ENCODE measurements around the gene STXBP1. TPM values are rescaled to one million over a fixed set of nuclear protein-coding genes. Genes with fewer than 3 reads are reported as not detected.
"Not testable (repeated sequence)": the region's sequence is repeated elsewhere in the genome, so short reads cannot be mapped to it uniquely, and the experiment has no call there.

Gene STXBP1
- total RNA-seq, 1 donor from 2014 or later: 10.8 TPM

DNA sequence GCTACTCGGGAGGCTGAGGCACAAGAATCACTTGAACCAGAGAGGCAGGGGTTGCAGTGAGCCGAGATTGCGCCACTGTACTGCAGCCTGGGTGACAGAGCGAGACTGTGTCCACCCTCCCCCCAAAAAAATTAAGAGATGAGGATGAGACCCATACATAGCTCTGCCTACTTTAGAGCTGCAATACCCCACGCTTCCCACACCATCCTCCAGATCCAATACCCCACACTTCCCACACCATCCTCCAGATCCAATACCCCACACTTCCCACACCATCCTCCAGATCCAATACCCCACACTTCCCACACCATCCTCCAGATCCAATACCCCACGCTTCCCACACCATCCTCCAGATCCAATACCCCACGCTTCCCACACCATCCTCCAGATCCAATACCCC lies 34.9 kb upstream of the STXBP1 start:
- not testable (repeated sequence) for DNase-seq (ENCODE audit: low read depth in 2 of 2)

DNA sequence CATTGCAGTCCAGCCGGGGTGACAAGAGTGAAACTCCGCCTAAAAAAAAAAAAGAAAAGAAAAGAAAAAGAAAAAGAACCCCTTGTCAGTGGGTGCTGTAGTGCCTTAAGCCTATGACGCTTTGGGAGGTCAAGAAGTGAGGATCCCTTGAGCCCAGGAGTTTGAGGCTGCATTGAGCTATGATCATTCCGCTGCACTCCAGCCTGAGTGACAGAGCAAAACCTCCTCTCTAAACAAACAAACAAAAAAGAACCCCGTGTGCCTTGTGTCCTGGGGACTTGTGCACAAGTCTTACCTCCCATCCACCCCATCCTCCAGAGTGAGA lies 33.5 kb upstream of the STXBP1 start:
- DNase-seq (ENCODE audit: low read depth in 2 of 2): no peak

DNA sequence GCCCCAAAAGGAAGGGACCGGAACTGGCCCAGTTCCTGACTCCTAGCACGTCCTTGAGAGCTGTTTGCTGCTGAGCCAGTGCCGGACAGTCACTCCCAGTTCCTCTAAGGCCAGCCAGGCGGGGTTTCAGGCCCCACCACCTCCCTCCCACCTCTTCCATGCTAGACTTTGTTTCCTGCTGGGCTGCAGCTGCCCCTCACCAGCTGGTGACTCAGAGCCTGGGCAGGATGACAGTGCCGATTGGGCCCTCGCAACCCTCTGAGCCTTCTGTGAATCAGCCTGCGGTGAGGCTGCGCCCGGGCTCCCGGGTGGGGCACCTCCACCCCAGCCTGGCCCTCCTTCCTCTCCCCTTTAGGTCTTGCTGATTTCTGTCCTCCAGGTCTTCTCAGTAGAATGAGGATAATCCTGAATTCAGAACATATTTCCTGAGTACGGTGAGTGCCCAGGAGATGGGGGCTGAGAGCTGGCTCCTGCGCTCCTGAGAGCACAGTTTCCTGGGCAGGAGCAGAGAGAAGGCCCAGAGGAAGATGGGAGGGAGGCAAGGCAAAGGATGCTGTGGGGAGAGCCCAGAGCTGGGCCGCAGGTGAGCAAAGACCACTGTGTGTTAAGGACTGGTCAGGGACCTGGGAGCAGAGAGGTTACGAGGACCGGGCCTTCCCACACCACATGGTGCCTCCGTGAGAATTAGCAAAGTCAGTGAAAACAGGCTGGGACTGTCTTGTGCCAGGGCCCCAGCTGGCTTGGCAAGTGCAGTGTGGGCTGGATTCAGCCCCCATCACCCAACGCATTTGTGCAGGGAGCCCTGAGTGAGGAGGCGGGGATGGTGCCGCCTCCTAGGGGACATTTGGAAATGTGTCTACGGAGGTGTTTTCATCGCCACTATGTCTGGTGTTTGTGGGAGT lies 32.9 kb upstream of the STXBP1 start:
- DNase-seq (ENCODE audit: low read depth in 2 of 2): peak; percentile 73 to 98

DNA sequence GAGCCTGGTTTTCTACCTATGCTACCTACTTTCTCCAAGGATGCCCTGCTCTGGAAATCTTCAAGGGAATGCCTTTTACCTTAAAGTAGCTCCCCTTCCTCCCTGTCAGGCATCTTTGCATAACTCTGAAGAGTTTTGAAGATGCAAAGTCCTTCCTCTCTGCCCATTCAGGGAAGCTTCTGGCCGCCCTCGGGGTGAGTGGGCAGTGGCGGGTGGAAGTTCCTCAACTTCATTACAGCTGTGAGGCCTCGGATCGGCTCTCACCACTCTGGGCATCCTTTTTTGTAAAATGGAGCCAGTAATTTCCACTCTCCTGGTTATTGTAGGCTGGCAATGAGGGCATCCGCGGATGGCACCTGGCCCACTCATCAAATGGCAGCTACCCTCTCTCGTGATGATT lies 31.7 kb upstream of the STXBP1 start:
- no peak for DNase-seq (ENCODE audit: low read depth in 2 of 2)

DNA sequence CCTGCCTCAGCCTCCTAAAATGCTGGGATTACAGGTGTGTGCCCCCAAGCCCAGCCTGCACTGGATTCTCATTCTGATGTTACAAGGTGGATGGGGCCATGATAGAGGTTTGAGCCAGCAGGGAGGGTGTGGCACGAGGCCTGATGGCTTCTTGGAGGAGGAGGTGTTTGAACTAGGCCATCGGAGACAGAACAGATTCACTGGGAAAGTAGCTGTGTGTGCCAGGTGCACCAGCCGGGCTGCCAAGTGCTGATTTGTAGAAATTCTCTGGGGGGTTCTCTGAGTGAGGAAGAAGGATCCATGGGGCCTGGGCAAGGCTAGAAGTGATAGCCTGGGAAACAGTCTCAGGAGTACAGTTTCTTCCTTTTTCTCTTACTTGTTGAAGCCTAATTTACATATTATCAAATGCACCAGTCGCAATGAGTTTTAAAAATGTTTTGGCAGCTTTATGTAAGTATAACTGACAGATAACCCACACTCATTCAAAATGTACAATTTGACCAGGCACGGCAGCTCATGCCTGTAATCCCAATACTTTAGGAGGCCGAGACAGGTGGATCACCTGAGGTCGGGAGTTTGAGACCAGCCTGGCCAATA lies 31.1 kb upstream of the STXBP1 start:
- no peak for DNase-seq (ENCODE audit: low read depth in 2 of 2)

DNA sequence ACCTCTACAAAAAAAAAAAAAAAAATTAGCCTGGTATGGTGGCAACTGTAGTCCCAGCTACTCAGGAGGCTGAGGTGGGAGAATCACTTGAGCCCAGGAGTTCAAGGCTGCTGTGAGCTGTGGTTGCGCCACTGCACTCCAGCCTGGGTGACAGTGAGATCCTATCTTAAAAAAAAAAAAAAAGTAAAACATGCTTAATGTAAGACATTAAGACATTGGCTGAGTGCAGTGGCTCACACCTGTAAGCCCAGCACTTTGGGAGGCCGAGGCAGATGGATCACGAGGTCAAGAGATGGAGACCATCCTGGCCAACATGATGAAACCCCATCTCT lies 27.6 kb upstream of the STXBP1 start:
- DNase-seq (ENCODE audit: low read depth in 2 of 2): not testable (repeated sequence)

DNA sequence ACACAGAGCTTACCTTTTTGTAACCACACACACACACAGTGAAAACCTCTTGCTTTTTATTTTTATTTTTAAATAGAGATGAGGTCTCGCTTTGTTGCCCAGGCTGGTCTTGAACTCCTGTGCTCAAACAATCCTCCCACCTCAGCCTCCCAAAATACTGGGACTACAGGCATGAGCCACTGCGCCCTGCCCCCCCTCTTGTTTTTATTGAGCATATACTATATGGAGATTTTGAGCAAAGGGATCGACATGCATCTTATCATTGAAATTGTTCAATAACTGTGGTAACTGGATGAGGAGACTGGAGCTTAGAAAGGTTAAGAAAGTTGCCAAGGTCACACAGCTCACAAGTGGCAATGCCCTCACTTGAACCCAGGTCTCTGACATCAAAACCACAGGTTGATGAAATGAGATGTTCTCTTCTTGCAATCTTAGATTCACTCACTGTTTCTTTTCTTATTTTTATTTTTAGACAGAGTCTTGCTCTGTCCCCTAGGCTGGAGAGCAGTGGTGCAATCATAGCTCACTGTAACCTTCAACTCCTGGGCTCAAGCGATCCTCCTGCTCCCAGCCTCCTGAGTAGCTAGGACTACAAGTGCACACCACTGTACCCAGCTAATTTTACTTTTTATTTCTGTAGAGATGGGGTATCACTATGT lies 26.8 kb upstream of the STXBP1 start:
- no peak for DNase-seq (ENCODE audit: low read depth in 2 of 2)

DNA sequence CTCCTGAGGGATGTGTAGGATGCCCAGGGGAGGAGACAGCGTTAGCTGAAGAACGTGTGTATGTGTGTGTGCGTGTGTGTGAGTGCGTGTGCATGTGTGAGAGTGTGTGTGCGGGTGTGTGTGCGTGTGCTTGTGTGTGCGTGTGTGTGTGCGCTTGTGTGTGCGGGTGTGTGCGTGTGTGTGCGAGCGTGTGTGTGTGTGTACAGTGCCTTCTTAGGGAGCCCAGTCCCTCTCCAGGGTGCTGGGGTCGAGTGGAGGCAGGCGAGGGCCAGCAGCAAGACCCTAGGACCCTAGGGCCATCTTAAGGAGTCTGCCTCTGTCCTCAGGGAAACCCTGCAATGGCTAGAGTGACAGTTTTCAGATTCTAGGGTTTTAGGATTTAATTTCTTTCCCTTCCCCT lies 26.0 kb upstream of the STXBP1 start:
- DNase-seq (ENCODE audit: low read depth in 2 of 2): no peak

DNA sequence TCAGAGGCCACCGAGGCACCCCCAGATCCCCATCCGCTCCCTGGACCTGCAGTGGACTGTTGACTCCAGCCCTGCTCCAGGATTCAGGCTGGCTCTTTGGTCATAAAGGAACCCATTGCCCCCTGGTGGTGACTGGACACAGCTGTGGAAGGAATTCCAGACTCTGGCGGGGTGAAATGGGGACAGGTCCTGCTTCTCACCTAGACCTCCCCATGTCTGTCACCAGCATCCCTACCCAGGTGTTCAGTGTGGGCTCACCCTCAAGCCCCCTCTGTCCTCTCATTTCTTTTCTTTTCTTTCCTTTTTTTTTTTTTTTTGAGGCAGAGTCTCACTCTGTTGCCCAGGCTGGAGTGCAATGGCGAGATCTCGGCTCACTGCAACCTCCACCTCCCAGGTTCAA lies 25.5 kb upstream of the STXBP1 start:
- peak; percentile 75 to 83 for DNase-seq (ENCODE audit: low read depth in 2 of 2)

DNA sequence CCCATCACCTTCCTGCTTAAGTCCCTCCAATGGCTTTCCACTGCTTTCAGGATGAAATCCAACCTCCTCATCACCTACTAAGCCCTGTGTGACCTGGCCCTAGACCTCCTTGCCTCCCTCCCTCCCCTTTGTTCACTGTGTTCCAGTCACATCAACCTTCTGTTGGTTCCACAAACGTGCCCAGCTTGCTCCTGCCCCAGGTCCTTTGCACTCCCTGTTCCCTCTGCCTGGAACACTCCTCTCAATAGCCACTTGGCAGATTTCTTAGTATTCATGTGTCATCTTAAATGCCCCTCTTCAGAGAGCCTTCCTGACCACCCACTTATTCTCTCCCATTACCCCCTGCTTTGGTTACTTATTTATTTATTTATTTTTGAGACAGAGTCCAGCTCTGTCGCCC lies 24.1 kb upstream of the STXBP1 start:
- DNase-seq (ENCODE audit: low read depth in 2 of 2): no peak

DNA sequence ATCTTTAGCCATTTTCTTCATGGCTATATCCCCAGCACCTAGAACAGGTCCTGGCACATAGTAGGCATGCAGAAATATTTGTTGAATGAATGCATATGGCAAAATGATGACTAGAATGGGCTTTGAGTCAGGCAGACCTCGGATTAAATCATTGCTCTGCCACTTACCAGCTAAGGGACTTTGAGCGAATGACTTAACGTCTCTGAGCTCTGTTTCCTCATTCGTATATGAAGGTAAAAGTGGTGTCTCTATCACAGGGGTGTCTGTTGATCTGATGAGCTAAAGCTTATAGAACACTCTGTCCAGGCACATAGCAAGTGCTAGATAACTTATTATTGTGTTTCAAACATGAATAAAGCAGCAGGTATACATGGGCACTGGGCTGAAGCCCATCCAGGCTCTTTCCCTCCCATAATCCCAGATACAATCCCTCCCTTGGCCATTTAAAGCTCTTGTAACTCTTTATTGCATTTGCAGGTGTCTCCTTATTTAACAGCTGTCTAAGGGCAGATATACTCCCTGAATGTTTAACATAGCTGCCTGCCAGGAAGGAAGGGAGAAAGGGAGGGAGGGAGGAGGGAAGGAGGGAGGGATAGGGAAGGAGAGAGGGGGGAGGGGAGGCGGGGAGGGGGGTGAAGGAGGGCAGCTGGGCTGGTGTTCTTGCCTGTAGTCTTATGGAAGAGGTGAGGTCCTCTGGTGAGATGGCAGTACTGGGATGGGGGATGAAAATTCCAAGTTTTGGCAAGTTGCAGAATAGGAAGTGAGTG lies 23.2 kb upstream of the STXBP1 start:
- no peak for DNase-seq (ENCODE audit: low read depth in 2 of 2)

DNA sequence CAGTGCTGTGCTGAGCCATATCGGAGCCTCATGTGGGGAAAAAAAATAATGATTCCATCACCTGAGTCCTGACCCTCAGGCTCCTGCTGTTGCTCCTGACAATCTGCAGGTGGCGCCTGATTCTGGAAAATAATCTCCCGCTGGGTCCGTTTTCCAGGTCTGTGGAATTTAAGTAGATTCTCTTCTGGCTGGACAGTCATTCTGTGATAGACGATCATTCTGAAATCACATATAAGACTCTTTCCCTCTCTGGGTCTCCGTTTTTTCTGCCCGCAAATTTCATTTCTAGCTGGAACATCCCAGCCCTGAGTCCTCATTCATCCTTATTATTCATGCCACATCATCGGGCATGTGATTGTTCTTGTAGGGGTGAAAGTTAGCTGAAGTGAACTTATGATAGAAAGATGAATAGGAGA lies 22.1 kb upstream of the STXBP1 start:
- peak; percentile 70 to 80 for DNase-seq (ENCODE audit: low read depth in 2 of 2)

DNA sequence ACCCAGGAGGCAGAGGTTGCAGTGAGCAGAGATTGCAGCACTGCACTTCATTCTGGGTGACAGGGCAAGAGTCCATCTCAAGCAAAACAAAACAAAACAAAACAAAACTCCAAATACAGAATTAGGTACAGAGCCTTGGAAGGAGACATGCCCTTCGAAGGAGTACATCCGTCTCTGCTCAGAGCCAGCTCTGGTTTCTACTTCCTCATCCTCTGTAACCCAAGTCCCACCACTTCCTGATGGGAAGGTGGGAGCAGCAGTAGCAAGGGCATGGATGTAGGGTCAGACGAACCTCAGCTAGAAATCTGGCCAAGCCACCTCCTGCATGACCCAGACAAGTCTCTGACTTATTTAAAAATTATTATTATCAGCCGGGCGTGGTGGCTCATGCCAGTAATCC lies 16.5 kb upstream of the STXBP1 start:
- DNase-seq (ENCODE audit: low read depth in 2 of 2): no peak

DNA sequence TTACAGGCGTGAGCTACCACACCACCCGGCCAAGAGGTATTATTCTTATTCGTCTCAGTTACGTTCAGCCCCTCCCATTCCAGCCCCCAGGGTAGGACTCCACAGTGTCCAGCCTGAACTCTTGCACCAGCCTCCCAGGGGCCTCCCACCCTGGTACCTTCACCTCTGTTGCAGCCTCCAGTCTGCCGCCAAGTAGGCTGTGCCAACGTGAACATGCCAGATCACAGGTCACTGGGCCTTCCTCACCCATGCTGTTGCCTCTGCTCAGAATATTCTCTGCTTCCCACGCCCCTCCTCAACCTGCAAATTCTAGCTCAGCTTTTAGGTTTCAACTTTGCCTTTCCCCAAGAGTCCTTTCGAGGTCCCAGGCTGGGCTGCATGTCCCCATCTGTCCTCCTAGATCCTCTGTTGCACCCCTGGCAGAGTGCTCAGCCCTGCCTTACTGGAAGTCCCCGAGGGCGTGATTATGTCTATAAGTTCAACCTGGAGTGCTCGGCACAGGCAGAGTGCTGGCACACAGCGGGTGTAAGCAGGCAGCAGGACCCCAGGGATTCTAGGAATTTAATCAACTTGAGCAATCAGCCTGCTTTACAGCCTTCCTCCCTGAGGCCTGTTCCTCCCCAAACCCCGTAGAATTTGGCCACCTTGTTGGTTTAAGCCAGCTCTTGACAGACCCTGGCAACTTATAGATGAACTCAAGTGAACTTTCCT lies 13.1 kb upstream of the STXBP1 start:
- DNase-seq (ENCODE audit: low read depth in 2 of 2): no peak

DNA sequence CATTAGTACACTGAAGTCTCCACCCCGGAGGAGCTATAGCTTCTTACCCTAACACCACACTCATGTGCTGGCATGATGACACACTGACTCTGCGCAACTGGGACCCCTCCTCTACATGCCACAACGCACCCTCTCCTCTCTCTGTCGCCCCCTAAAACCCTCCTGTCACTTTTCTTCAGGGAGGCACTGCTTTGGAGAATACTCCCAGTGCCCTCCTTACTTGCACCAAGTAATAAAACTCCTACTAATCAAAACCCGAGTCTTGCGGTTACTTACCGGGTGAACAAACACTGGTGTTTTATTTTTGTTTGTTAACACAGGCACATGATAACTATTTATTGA lies 12.6 kb upstream of the STXBP1 start:
- no peak for DNase-seq (ENCODE audit: low read depth in 2 of 2)

DNA sequence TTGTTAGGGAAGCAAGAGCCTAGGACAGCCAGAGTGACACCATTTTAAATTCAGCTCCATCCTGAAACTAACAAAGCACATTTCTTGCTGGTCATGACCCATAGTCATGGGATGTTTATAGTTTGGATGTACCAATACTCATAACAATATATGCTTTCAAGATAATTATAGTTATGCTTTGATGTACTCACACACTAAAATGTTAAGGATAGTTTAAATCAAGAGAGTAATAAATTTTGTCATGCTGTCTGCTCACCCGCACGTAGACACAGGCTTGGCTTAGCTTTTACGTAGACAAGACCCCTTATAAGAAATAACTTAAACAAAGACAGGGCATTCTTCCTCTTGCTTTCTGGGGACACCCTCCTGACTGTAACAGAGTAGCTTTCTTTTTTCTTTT lies 8.9 kb upstream of the STXBP1 start:
- no peak for DNase-seq (ENCODE audit: low read depth in 2 of 2)

DNA sequence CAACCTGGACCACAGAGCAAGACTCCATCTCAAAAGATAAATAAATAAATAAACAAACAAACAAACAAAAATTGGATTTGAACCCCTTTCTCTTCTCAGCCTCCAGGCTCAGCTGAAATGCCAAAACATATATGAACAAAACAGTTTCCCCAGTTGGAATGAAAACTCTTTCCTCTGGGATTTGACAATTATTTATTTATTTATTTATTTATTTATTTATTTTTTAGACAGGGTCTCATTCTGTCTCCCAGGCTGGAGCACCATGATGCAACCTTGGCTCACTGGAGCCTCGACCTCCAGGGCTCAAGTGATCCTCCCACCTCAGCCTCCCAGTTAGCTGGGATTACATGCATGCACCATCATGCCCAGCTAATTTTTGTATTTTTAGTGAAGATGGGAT lies 6.0 kb upstream of the STXBP1 start:
- no peak for DNase-seq (ENCODE audit: low read depth in 2 of 2)

DNA sequence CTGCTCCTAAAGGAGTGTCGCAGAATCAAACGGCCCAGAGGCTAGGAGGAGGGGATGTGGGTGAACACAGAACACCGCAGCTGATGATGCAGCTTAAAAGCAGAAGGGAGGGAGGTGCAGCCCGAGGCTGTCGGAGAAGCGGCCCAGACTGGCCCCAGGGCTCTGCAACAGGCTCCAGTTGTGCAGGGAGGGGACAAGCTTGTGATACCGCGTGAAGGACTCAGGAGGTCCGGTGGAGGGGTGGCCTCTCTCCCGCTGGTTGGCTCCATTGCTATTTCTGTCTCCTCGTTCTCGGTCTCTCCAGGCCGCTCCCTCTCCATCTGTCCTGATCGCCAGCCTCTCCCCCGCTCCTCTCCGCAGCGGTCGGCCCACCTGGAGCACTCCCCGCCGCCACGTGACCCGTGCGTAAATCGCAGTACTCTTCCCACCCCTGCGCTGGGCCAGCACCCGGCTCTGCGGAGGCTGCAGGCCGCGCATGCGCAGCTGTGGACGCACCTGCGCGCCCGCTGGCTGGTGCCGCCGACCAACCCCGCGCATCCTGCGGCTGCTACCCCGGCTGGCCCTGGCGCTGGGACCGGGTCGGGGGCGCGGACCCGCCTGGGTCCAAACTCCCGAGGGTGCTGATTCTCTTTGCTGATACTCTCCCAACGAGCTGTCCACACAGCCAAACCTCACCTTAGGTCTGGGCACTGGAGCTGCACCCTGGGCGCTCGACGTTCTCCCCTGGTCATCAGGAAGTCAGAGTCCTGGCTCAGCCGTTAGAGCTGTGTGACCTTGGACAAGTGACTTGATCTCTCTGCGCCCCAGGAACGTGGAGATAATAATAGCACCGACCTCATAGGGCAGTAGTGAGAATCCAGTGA lies 3.7 kb upstream of the STXBP1 start:
- peak in 1 of 2 donors; percentile 53 for DNase-seq (ENCODE audit: low read depth in 2 of 2)

DNA sequence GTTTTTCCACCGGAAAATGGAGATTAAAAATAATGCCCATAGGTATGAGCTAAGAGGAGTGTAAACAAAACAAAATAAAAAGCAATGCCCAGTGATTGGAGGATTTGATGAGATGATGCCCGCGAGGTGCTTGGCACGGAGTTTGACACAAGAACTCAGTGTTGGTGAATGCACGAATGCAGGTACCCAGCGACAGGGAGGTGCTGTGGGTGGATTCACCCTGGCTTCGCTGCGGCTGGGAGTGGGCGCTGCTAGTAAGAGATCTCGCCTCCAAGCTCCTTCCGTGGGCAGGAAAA lies 526 bp upstream of the STXBP1 start:
- no peak for DNase-seq (ENCODE audit: low read depth in 2 of 2)

DNA sequence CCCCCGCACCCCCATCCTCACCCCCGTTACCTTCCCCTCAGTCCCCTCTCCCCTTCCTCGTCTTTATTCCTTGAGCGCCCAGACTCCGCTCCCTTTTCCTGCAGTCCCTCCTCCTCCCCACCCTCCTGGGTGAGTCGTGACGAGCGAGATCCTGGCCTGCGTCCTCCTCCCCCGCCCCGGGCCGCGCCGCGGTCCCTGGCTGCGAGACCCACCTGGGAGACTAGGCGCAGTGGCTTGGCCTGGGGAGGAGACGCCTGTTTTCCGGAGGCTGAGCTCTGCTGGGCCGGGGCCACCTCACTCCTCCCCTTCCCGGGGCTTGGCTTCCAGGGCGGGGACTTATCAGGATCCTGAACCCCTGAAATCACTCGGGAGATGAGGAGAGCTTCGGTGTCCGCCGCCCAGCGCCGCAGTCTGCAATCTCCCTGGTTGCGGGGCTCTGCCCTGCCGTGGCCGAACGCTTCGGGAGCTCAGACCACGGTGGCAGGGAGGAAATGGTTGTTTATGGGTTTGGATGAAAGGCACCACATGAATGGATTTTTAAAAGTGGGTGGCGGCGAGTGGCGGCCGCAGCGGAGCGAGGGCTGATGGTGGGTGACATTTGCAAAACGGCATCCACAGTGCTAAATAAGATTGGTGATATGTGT lies 984 bp downstream of the STXBP1 start:
- DNase-seq (ENCODE audit: low read depth in 2 of 2): peak in 1 of 2 donors; percentile 74

Measured in dermis microvascular lymphatic vessel endothelial cell (primary cell).